Caco-2 (cell line): ENCODE measurements around the gene ZMYND8. TPM values are rescaled to one million over a fixed set of nuclear protein-coding genes. Genes with fewer than 3 reads are reported as not detected.

Experiments used
- BruUV-seq: library from RNA; stranded (reverse); fragments of 400-500 nt; replicated peaks from 2 replicates; lab custom pipeline; 2021; lab: Mats Ljungman, UMichigan
- CTCF ChIA-PET: fragments of 300-600 bp; sonication (Branson Sonifier 250); formaldehyde crosslinking; loops from one replicate; lab custom pipeline; 2022; ENCODE audit warnings: antibody characterized with exemption; lab: Charles Lee
- POLR2A ChIA-PET: fragments of 300-600 bp; sonication (Branson Sonifier 250); formaldehyde crosslinking; loops from one replicate; lab custom pipeline; 2022; ENCODE audit warnings: antibody characterized with exemption; lab: Charles Lee
- DNase-seq, 2 experiments: peaks; one replicate each; pipeline versions ENCODE4 v3.0.0 to v3.0.0-alpha.2; 2020 to 2022
- H3K27me3 ChIP-seq: replicated peaks from 2 replicates; pipeline ENCODE4 v1.6.0; 2011; ENCODE audit warnings: low read length; ENCODE audit not compliant: control insufficient read depth, insufficient read depth
- H3K36me3 ChIP-seq: 2 replicates; pipeline ENCODE4 v1.5.1; 2011; ENCODE audit warnings: low read length; ENCODE audit not compliant: control insufficient read depth, insufficient read depth
- H3K4me1 ChIP-seq: fragments of 250-450 bp; sonication (Bioruptor Pico); 2 replicates; pipeline ENCODE4 v1.5.1; 2020; ENCODE audit warnings: mild to moderate bottlenecking
- H3K4me3 ChIP-seq: 2 replicates; pipeline ENCODE4 v1.5.1; 2011; ENCODE audit warnings: low read depth, mild to moderate bottlenecking, control low read depth, low read length
- H3K9me3 ChIP-seq: fragments of 250-450 bp; sonication (Bioruptor Pico); 2 replicates; pipeline ENCODE4 v1.5.1; 2020; ENCODE audit warnings: mild to moderate bottlenecking, moderate library complexity
- H3K27ac Mint-ChIP-seq: one replicate; pipeline ENCODE4 v1.8.0; 2022; ENCODE audit warnings: mixed read lengths; ENCODE audit not compliant: unreplicated experiment
- H3K27me3 Mint-ChIP-seq: one replicate; pipeline ENCODE4 v1.8.0; 2022; ENCODE audit warnings: mixed read lengths; ENCODE audit not compliant: insufficient read depth, unreplicated experiment
- H3K36me3 Mint-ChIP-seq: one replicate; pipeline ENCODE4 v1.8.0; 2022; ENCODE audit warnings: mild to moderate bottlenecking, mixed read lengths; ENCODE audit not compliant: insufficient read depth, unreplicated experiment
- H3K4me1 Mint-ChIP-seq: one replicate; pipeline ENCODE4 v1.8.0; 2022; ENCODE audit warnings: low read depth, mixed read lengths; ENCODE audit not compliant: unreplicated experiment
- H3K4me3 Mint-ChIP-seq: one replicate; pipeline ENCODE4 v1.8.0; 2022; ENCODE audit warnings: mild to moderate bottlenecking, moderate library complexity, mixed read lengths; ENCODE audit not compliant: unreplicated experiment
- H3K9me3 Mint-ChIP-seq: one replicate; pipeline ENCODE4 v1.8.0; 2022; ENCODE audit warnings: mixed read lengths; ENCODE audit not compliant: unreplicated experiment
- CTCF ChIP-seq, 2 experiments: fragments of 200-600 bp in 1 of 2; IDR thresholded peaks; 1 replicate in 1 of 2; 2 replicates in 1 of 2; pipeline versions ENCODE4 v1.5.1 to v1.8.0; 2011 to 2022; ENCODE audit warnings: antibody characterized with exemption in 1 of 2, control low read depth in 1 of 2, inconsistent platforms in 1 of 2, low read depth in 1 of 2, low read length in 1 of 2, mild to moderate bottlenecking in 1 of 2, moderate library complexity in 1 of 2; ENCODE audit not compliant: insufficient read depth in 1 of 2, severe bottlenecking in 1 of 2, unreplicated experiment in 1 of 2
- intact Hi-C: fragments of 100-400 bp; cut with micrococcal nuclease; formaldehyde crosslinking; loops from one replicate; pipeline ENCODE4 v1.10.0; 2022; ENCODE audit not compliant: unreplicated experiment
- total RNA-seq: library from RNA; stranded (reverse); gene quantifications from 2 replicates; pipeline ENCODE4 v1.2.3, GENCODE V29; 2022

ZMYND8 gene
- total RNA-seq, 1 experiment from 2014 or later: 194 TPM

GRCh38 chr20:47287609-47288144, 68.8 kb downstream of the ZMYND8 start:
- Histone ChIP-seq H3K27me3 (no peaks in the 10 kb centered on the region), H3K9me3 (no peaks in the 10 kb centered on the region), H3K4me3 (no peak overlapping the region), H3K36me3 (peaks cover 16% of the 10 kb centered on the region), H3K4me1 (peaks cover 14% of the 10 kb centered on the region)
- Mint-ChIP-seq H3K36me3 (peaks cover 95% of the 10 kb centered on the region), H3K4me1 (peaks cover 28% of the 10 kb centered on the region), H3K27ac (no peak overlapping the region), H3K27me3 (no peaks in the 10 kb centered on the region), H3K9me3 (no peaks in the 10 kb centered on the region), H3K4me3 (no peak overlapping the region)
- BruUV-seq: TSS peak; percentile 4
- no peak for TF ChIP-seq CTCF (IDR thresholded peaks at IDR 0.05; ENCODE audit: insufficient read depth in 1 of 2, low read depth in 1 of 2, low read length in 1 of 2, severe bottlenecking in 1 of 2, unreplicated experiment in 1 of 2)
- intact Hi-C loops: no loop called here
- no peak for DNase-seq
- ChIA-PET POLR2A (no interaction called here), CTCF (interaction anchor here (0.6 to 2.3 kb wide), 2 partner anchors 95 to 96 kb away, joined by 6 read pairs; no protein-coding TSS in a partner anchor)

- no peaks in the 10 kb centered on the region for H3K27me3 ChIP-seq
- intact Hi-C loops: no loop called here
- no peak for DNase-seq
- peaks cover 95% of the 10 kb centered on the region for H3K36me3 Mint-ChIP-seq
- ChIA-PET POLR2A (interaction anchor here (0.6 kb wide), 1 partner anchor 24 kb away, joined by 8 read pairs; no protein-coding TSS in a partner anchor), CTCF (interaction anchor here (2.3 kb wide), 1 partner anchor 97 kb away, joined by 6 read pairs; no protein-coding TSS in a partner anchor)
- H3K4me3 Mint-ChIP-seq: no peak overlapping the region
- peaks cover 21% of the 10 kb centered on the region for H3K4me1 ChIP-seq
- BruUV-seq: no TSS peak
- no peak overlapping the region for H3K4me3 ChIP-seq
- no peaks in the 10 kb centered on the region for H3K27me3 Mint-ChIP-seq
- no peak for TF ChIP-seq CTCF (IDR thresholded peaks at IDR 0.05; ENCODE audit: insufficient read depth in 1 of 2, low read depth in 1 of 2, low read length in 1 of 2, severe bottlenecking in 1 of 2, unreplicated experiment in 1 of 2)
- H3K27ac Mint-ChIP-seq: no peak overlapping the region
- no peaks in the 10 kb centered on the region for H3K9me3 ChIP-seq
- H3K36me3 ChIP-seq: peaks cover 18% of the 10 kb centered on the region
- peaks cover 34% of the 10 kb centered on the region for H3K4me1 Mint-ChIP-seq
- no peaks in the 10 kb centered on the region for H3K9me3 Mint-ChIP-seq
Measured at GRCh38 chr20:47286681-47287080, 69.8 kb downstream of the ZMYND8 start.

GRCh38 chr20:47285189-47285588, 71.3 kb downstream of the ZMYND8 start:
- no peak for TF ChIP-seq CTCF (IDR thresholded peaks at IDR 0.05; ENCODE audit: insufficient read depth in 1 of 2, low read depth in 1 of 2, low read length in 1 of 2, severe bottlenecking in 1 of 2, unreplicated experiment in 1 of 2)
- Mint-ChIP-seq H3K27ac (peak overlapping the region; percentile 62), H3K4me1 (peaks cover 31% of the 10 kb centered on the region), H3K27me3 (no peaks in the 10 kb centered on the region), H3K36me3 (peaks cover 95% of the 10 kb centered on the region), H3K9me3 (no peaks in the 10 kb centered on the region), H3K4me3 (no peak overlapping the region)
- no TSS peak for BruUV-seq
- H3K27me3 ChIP-seq: no peaks in the 10 kb centered on the region
- POLR2A ChIA-PET: no interaction called here
- no peak for DNase-seq
- intact Hi-C loops: no loop called here
- CTCF ChIA-PET: interaction anchor here (3.2 kb wide), 1 partner anchor 99 kb away, joined by 18 read pairs; no protein-coding TSS in a partner anchor
- H3K4me3 ChIP-seq: no peak overlapping the region
- peaks cover 21% of the 10 kb centered on the region for H3K4me1 ChIP-seq
- H3K9me3 ChIP-seq: no peaks in the 10 kb centered on the region
- H3K36me3 ChIP-seq: peaks cover 15% of the 10 kb centered on the region
